ACHN (cell line): ENCODE data around the gene C1orf159.

Source experiments
- DNase-seq: peaks from one replicate; pipeline ENCODE4 v3.0.0-alpha.2; 2015
- in situ Hi-C: cut with HindIII; loops from 2 replicates; pipeline ENCODE4 v1.10.0; 2017; ENCODE audit warnings: low sequenced_read_pairs, low pct_ligation_motif_present, low pct_unique_long_range_greater_than_20kb

Gene C1orf159

GRCh38 chr1:1052003-1052840 is 63.7 kb downstream of the C1orf159 start:
- in situ Hi-C loops: no loop called here

GRCh38 chr1:1051127-1051810 is 64.6 kb downstream of the C1orf159 start:
- no peak for DNase-seq
- in situ Hi-C loops: no loop called here

More at GRCh38 chr1:1052003-1052840, 63.7 kb downstream of the C1orf159 start:
- DNase-seq: no peak

- in situ Hi-C loops: no loop called here
- no peak for DNase-seq
Observed at GRCh38 chr1:1050577-1051052, 65.3 kb downstream of the C1orf159 start.

GRCh38 chr1:1049318-1050165 is 66.3 kb downstream of the C1orf159 start:
- DNase-seq: no peak
- in situ Hi-C loops: no loop called here

GRCh38 chr1:1048765-1049164 is 67.1 kb downstream of the C1orf159 start:
- DNase-seq: no peak
- in situ Hi-C loops: no loop called here

GRCh38 chr1:1047963-1048362 is 67.9 kb downstream of the C1orf159 start:
- in situ Hi-C loops: no loop called here
- no peak for DNase-seq

- in situ Hi-C loops: no loop called here
- no peak for DNase-seq
Observed at GRCh38 chr1:1047407-1047806, 68.5 kb downstream of the C1orf159 start.

- in situ Hi-C loops: no loop called here
Observed at GRCh38 chr1:1046767-1047166, 69.1 kb downstream of the C1orf159 start.

GRCh38 chr1:1046243-1046642 is 69.6 kb downstream of the C1orf159 start:
- no peak for DNase-seq
- in situ Hi-C loops: no loop called here

More at GRCh38 chr1:1046767-1047166, 69.1 kb downstream of the C1orf159 start:
- DNase-seq: no peak

GRCh38 chr1:1045129-1045528 is 70.8 kb downstream of the C1orf159 start:
- no peak for DNase-seq
- in situ Hi-C loops: no loop called here

GRCh38 chr1:1044455-1045078 is 71.3 kb downstream of the C1orf159 start:
- no peak for DNase-seq
- in situ Hi-C loops: no loop called here

GRCh38 chr1:1043921-1044320 is 72.0 kb downstream of the C1orf159 start:
- DNase-seq: no peak
- in situ Hi-C loops: no loop called here

- DNase-seq: no peak
- in situ Hi-C loops: no loop called here
Observed at GRCh38 chr1:1043411-1043810, 72.5 kb downstream of the C1orf159 start.

GRCh38 chr1:1042835-1043234 is 73.1 kb downstream of the C1orf159 start:
- DNase-seq: no peak

GRCh38 chr1:1041873-1042272 is 74.0 kb downstream of the C1orf159 start:
- no peak for DNase-seq
- in situ Hi-C loops: no loop called here

More at GRCh38 chr1:1042835-1043234, 73.1 kb downstream of the C1orf159 start:
- in situ Hi-C loops: no loop called here

- no peak for DNase-seq
- in situ Hi-C loops: no loop called here
Observed at GRCh38 chr1:1041092-1041523, 74.8 kb downstream of the C1orf159 start.

- no peak for DNase-seq
- in situ Hi-C loops: no loop called here
Observed at GRCh38 chr1:1040004-1040991, 75.6 kb downstream of the C1orf159 start.
